ENCODE results near the gene PTGR3.

- TF ChIP-seq, protein P1, sequence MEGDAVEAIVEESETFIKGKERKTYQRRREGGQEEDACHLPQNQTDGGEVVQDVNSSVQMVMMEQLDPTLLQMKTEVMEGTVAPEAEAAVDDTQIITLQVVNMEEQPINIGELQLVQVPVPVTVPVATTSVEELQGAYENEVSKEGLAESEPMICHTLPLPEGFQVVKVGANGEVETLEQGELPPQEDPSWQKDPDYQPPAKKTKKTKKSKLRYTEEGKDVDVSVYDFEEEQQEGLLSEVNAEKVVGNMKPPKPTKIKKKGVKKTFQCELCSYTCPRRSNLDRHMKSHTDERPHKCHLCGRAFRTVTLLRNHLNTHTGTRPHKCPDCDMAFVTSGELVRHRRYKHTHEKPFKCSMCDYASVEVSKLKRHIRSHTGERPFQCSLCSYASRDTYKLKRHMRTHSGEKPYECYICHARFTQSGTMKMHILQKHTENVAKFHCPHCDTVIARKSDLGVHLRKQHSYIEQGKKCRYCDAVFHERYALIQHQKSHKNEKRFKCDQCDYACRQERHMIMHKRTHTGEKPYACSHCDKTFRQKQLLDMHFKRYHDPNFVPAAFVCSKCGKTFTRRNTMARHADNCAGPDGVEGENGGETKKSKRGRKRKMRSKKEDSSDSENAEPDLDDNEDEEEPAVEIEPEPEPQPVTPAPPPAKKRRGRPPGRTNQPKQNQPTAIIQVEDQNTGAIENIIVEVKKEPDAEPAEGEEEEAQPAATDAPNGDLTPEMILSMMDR (IDR thresholded peaks at IDR 0.05): no peak
- TF ChIP-seq POLR2A (IDR thresholded peaks at IDR 0.05) (no peak), POLR2AphosphoS5 (IDR thresholded peaks at IDR 0.05) (no peak)
Measured at GRCh38 chr18:75231053-75231406, 22.1 kb upstream of the PTGR3 start.
